GM23248 (cell line): ENCODE measurements around the gene MIB1. TPM values are rescaled to one million over a fixed set of nuclear protein-coding genes. Genes with fewer than 3 reads are reported as not detected.

Source experiments
- DNase-seq: peaks from one replicate; pipeline ENCODE4 v3.0.0-alpha.2; 2015
- H2AFZ ChIP-seq: fragments of 200-600 bp; sonication (generic); 2 replicates; pipeline ENCODE4 v1.6.1; 2016; ENCODE audit warnings: antibody characterized with exemption
- H3F3A ChIP-seq: fragments of 200-600 bp; sonication (generic); 2 replicates; pipeline ENCODE4 v1.6.1; 2016; ENCODE audit warnings: mild to moderate bottlenecking, antibody characterized with exemption, mixed run types; ENCODE audit not compliant: insufficient read depth
- H3K27ac ChIP-seq: fragments of 200-600 bp; sonication (generic); 2 replicates; pipeline ENCODE4 v1.5.1; 2016; ENCODE audit warnings: mild to moderate bottlenecking
- H3K27me3 ChIP-seq: fragments of 200-600 bp; sonication (generic); replicated peaks from 2 replicates; pipeline ENCODE4 v1.6.1; 2016; ENCODE audit warnings: mild to moderate bottlenecking; ENCODE audit not compliant: insufficient read depth
- H3K36me3 ChIP-seq: fragments of 200-600 bp; sonication (generic); 2 replicates; pipeline ENCODE4 v1.6.1; 2016; ENCODE audit warnings: low read depth, mild to moderate bottlenecking
- H3K4me1 ChIP-seq: fragments of 200-600 bp; sonication (generic); 2 replicates; pipeline ENCODE4 v1.6.1; 2016; ENCODE audit warnings: mild to moderate bottlenecking; ENCODE audit not compliant: insufficient read depth
- H3K4me2 ChIP-seq: fragments of 200-600 bp; sonication (generic); one replicate; pipeline ENCODE4 v1.6.1; 2016; ENCODE audit warnings: mild to moderate bottlenecking; ENCODE audit not compliant: unreplicated experiment
- H3K4me3 ChIP-seq: fragments of 200-600 bp; sonication (generic); 2 replicates; pipeline ENCODE4 v1.5.1; 2016; ENCODE audit warnings: mild to moderate bottlenecking
- H3K79me2 ChIP-seq: fragments of 200-600 bp; sonication (generic); 2 replicates; pipeline ENCODE4 v1.6.1; 2016; ENCODE audit warnings: mild to moderate bottlenecking; ENCODE audit not compliant: insufficient read depth
- H3K9ac ChIP-seq: fragments of 200-600 bp; sonication (generic); 2 replicates; pipeline ENCODE4 v1.6.1; 2016; ENCODE audit warnings: mild to moderate bottlenecking
- H3K9me2 ChIP-seq: fragments of 200-600 bp; sonication (generic); 2 replicates; pipeline ENCODE4 v1.6.1; 2016; ENCODE audit warnings: mixed run types, mild to moderate bottlenecking, moderate library complexity; ENCODE audit not compliant: insufficient read depth
- H3K9me3 ChIP-seq: fragments of 200-600 bp; sonication (generic); one replicate; pipeline ENCODE4 v1.6.1; 2017; ENCODE audit warnings: low read depth
- H4K20me1 ChIP-seq: fragments of 200-600 bp; sonication (generic); 2 replicates; pipeline ENCODE4 v1.6.0; 2016; ENCODE audit not compliant: insufficient read depth
- EZH2 ChIP-seq: fragments of 200-600 bp; sonication (generic); IDR thresholded peaks from 2 replicates; pipeline ENCODE4 v1.6.1; 2018; ENCODE audit warnings: antibody characterized with exemption, mild to moderate bottlenecking; ENCODE audit not compliant: insufficient read depth, poor library complexity, severe bottlenecking
- EZH2phosphoT487 ChIP-seq: fragments of 200-600 bp; sonication (generic); IDR thresholded peaks from 2 replicates; pipeline ENCODE4 v1.6.1; 2018; ENCODE audit warnings: antibody characterized with exemption, moderate library complexity, mild to moderate bottlenecking, low read depth; ENCODE audit not compliant: insufficient read depth
- WGBS, 2 experiments: methylation state at CpG; one replicate each; pipeline ENCODE4 v1.1.6; 2015 to 2017; ENCODE audit warnings: low lambda C conversion rate in 2 of 2, low coverage in 1 of 2; ENCODE audit errors: missing lambda C conversion rate in 2 of 2; 5-methylcytosine and 5-hydroxymethylcytosine counted together
- in situ Hi-C: fragments of 300-500 bp; cut with MboI; formaldehyde crosslinking; loops from 2 replicates; pipeline ENCODE4 v1.15.0; 2020
- polyA plus RNA-seq: library from polyadenylated mRNA; unstranded; fragments of >200 nt; fragmentation: Nextera tagmentation; extraction: Ambion mirVana; gene quantifications from 2 replicates; pipeline ENCODE4 v1.2.1, GENCODE V29; 2016
- total RNA-seq: library from RNA; depleted of rRNA; stranded (reverse); fragments of >200 nt; shearing (Covaris generic); gene quantifications from 2 replicates; pipeline ENCODE4 v1.2.3, GENCODE V29; 2014

The MIB1 gene
- total and polyA plus RNA-seq, 2 experiments from 2014 or later: 5.1 to 39.0 TPM

- DNase-seq: no peak
- no peaks in the 10 kb centered on the region for H3K9me3 ChIP-seq
- H3K9me2 ChIP-seq: no peaks in the 10 kb centered on the region
- no peak overlapping the region for H3K27ac ChIP-seq
- no peaks in the 10 kb centered on the region for H3K27me3 ChIP-seq
- no peak overlapping the region for H3K4me2 ChIP-seq
- H2AFZ ChIP-seq: no peak overlapping the region
- peaks cover 3% of the 10 kb centered on the region; the same call in 1 of the 2 replicates for H3F3A ChIP-seq
- TF ChIP-seq EZH2: no peak
- no peak for TF ChIP-seq EZH2phosphoT487
- H4K20me1 ChIP-seq: no peaks in the 10 kb centered on the region
- no peak overlapping the region for H3K9ac ChIP-seq
- H3K4me3 ChIP-seq: no peak overlapping the region
- peaks cover 11% of the 10 kb centered on the region; the same call in 1 of the 2 replicates for H3K4me1 ChIP-seq
- 0 out of 2 replicates have a peak, but pooled peaks cover 7% of the 10 kb centered on the region for H3K36me3 ChIP-seq
- no peaks in the 10 kb centered on the region for H3K79me2 ChIP-seq
- in situ Hi-C loops: no loop called here
Observed at GRCh38 chr18:21798126-21798525, 57.5 kb downstream of the MIB1 start.

- Histone ChIP-seq H3K27me3 (no peaks in the 10 kb centered on the region), H3K79me2 (no peaks in the 10 kb centered on the region), H3K4me3 (no peak overlapping the region), H3F3A (peaks cover 3% of the 10 kb centered on the region; the same call in 1 of the 2 replicates), H2AFZ (no peak overlapping the region), H3K9me3 (no peaks in the 10 kb centered on the region), H3K9me2 (no peaks in the 10 kb centered on the region), H3K4me1 (peaks cover 19% of the 10 kb centered on the region), H3K27ac (no peak overlapping the region), H3K9ac (no peak overlapping the region), H3K36me3 (0 out of 2 replicates have a peak, but pooled peaks cover 7% of the 10 kb centered on the region), H4K20me1 (no peaks in the 10 kb centered on the region), H3K4me2 (no peak overlapping the region)
- DNase-seq: no peak
- TF ChIP-seq EZH2phosphoT487 (no peak), EZH2 (no peak)
- in situ Hi-C loops: no loop called here
Observed at GRCh38 chr18:21799721-21800120, 59.1 kb downstream of the MIB1 start.

DNA sequence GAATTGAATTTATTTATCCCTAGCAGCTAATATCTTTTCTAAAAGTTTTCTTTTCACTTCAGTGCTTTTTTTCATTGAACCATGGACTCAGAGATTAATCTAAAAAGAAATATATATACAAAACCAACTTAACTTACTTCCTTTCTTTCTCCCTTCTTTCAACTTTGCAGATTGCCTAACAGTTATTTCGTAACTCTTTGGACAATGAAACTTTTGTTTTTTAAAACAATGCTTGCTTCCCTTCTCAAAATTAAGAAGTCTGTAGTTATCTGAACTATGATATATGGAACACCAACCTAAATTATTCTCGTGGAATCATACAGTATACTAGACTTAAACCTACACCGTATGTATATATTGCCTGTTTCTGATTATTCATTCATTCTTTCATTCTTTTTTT is 62.9 kb downstream of the MIB1 start:
- DNase-seq: peak; percentile 53
- Histone ChIP-seq H3K9me2 (no peaks in the 10 kb centered on the region), H3K9ac (no peak overlapping the region), H4K20me1 (no peaks in the 10 kb centered on the region), H3K27me3 (no peaks in the 10 kb centered on the region), H3K9me3 (no peaks in the 10 kb centered on the region), H3K4me2 (no peak overlapping the region), H2AFZ (no peak overlapping the region), H3K4me3 (no peak overlapping the region), H3K79me2 (no peaks in the 10 kb centered on the region), H3K4me1 (peaks cover 19% of the 10 kb centered on the region), H3F3A (no peaks in the 10 kb centered on the region), H3K27ac (peak overlapping the region; percentile 2; the same call in 1 of the 2 replicates), H3K36me3 (peaks cover 8% of the 10 kb centered on the region; the same call in 1 of the 2 replicates)
- TF ChIP-seq EZH2phosphoT487: no peak
- no peak for TF ChIP-seq EZH2
- WGBS, 2 experiments: 91 to 93% methylated on average over 3 of the region's 3 CpGs
- in situ Hi-C loops: no loop called here

GRCh38 chr18:21805771-21806366 is 65.3 kb downstream of the MIB1 start:
- in situ Hi-C loops: no loop called here
- H3K27me3 ChIP-seq: no peaks in the 10 kb centered on the region

More at GRCh38 chr18:21805771-21806366, 65.3 kb downstream of the MIB1 start:
- Histone ChIP-seq H3K79me2 (no peaks in the 10 kb centered on the region), H4K20me1 (no peaks in the 10 kb centered on the region), H2AFZ (no peak overlapping the region), H3K9ac (no peak overlapping the region), H3K36me3 (peaks cover 30% of the 10 kb centered on the region), H3K9me2 (no peaks in the 10 kb centered on the region), H3F3A (no peaks in the 10 kb centered on the region), H3K9me3 (no peaks in the 10 kb centered on the region), H3K4me2 (no peak overlapping the region), H3K27ac (no peak overlapping the region), H3K4me1 (peaks cover 19% of the 10 kb centered on the region), H3K4me3 (no peak overlapping the region)
- TF ChIP-seq EZH2: no peak
- TF ChIP-seq EZH2phosphoT487: no peak
- no peak for DNase-seq
- 88 to 90% methylated on average over 9 of the region's 9 CpGs for WGBS, 2 experiments
